GM23338 (cell line): ENCODE measurements around the gene DPH2. TPM values are rescaled to one million over a fixed set of nuclear protein-coding genes. Genes with fewer than 3 reads are reported as not detected.

Experiments
- ATAC-seq: fragments of 200-7000 bp; cut with Tn5 transposase; 3 replicates; pipeline ENCODE4 v1.9.1; 2020
- DNase-seq: peaks from one replicate; pipeline ENCODE4 v3.0.0-alpha.2; 2015; ENCODE audit warnings: low spot score
- H2AFZ ChIP-seq: fragments of 200-600 bp; sonication (generic); 2 replicates; pipeline ENCODE4 v1.8.0; 2016; ENCODE audit warnings: antibody characterized with exemption, mild to moderate bottlenecking, moderate library complexity
- H3F3A ChIP-seq: fragments of 200-600 bp; sonication (generic); replicated peaks from 2 replicates; pipeline ENCODE4 v1.8.0; 2017; ENCODE audit warnings: antibody characterized with exemption, mixed run types, low read depth
- H3K27ac ChIP-seq: fragments of 200-600 bp; sonication (generic); 2 replicates; pipeline ENCODE4 v1.6.1; 2016; ENCODE audit warnings: low read depth
- H3K27me3 ChIP-seq: fragments of 200-600 bp; sonication (generic); 2 replicates; pipeline ENCODE4 v1.8.0; 2016; ENCODE audit warnings: mild to moderate bottlenecking, mixed run types, moderate library complexity; ENCODE audit not compliant: insufficient read depth
- H3K36me3 ChIP-seq: fragments of 200-600 bp; sonication (generic); 2 replicates; pipeline ENCODE4 v1.8.0; 2016; ENCODE audit warnings: mild to moderate bottlenecking; ENCODE audit not compliant: insufficient read depth
- H3K4me1 ChIP-seq: fragments of 200-600 bp; sonication (generic); 2 replicates; pipeline ENCODE4 v1.8.0; 2016; ENCODE audit warnings: mild to moderate bottlenecking, moderate library complexity; ENCODE audit not compliant: insufficient read depth
- H3K4me2 ChIP-seq: fragments of 200-600 bp; sonication (generic); 2 replicates; pipeline ENCODE4 v1.7.1; 2017; ENCODE audit warnings: mixed run types
- H3K4me3 ChIP-seq: fragments of 200-600 bp; sonication (generic); 2 replicates; pipeline ENCODE4 v1.6.1; 2016; ENCODE audit warnings: mixed run types
- H3K79me2 ChIP-seq: fragments of 200-600 bp; sonication (generic); replicated peaks from 2 replicates; pipeline ENCODE4 v1.8.0; 2017; ENCODE audit warnings: mild to moderate bottlenecking; ENCODE audit not compliant: insufficient read depth
- H3K9me2 ChIP-seq: fragments of 200-600 bp; sonication (generic); 2 replicates; pipeline ENCODE4 v1.8.0; 2017; ENCODE audit not compliant: insufficient read depth
- H4K20me1 ChIP-seq: fragments of 200-600 bp; sonication (generic); replicated peaks from 2 replicates; pipeline ENCODE4 v1.8.0; 2017; ENCODE audit warnings: mild to moderate bottlenecking; ENCODE audit not compliant: insufficient read depth
- H3K27ac Mint-ChIP-seq: 2 replicates; pipeline ENCODE4 v1.8.0; 2020; ENCODE audit warnings: inconsistent platforms, mild to moderate bottlenecking, moderate library complexity, mixed read lengths
- H3K27me3 Mint-ChIP-seq: 3 replicates; pipeline ENCODE4 v1.8.0; 2022; ENCODE audit warnings: low read depth, mild to moderate bottlenecking, moderate library complexity, mixed read lengths, inconsistent platforms; ENCODE audit not compliant: insufficient read depth, poor library complexity
- H3K36me3 Mint-ChIP-seq: 3 replicates; pipeline ENCODE4 v1.8.0; 2021; ENCODE audit warnings: low read depth, mild to moderate bottlenecking, inconsistent platforms, moderate library complexity, mixed read lengths
- H3K4me1 Mint-ChIP-seq: 3 replicates; pipeline ENCODE4 v1.8.0; 2020; ENCODE audit warnings: mild to moderate bottlenecking, inconsistent platforms, mixed read lengths
- H3K4me3 Mint-ChIP-seq: 3 replicates; pipeline ENCODE4 v1.8.0; 2021; ENCODE audit warnings: moderate library complexity, mild to moderate bottlenecking, inconsistent platforms, mixed read lengths
- H3K9me3 Mint-ChIP-seq: 3 replicates; pipeline ENCODE4 v1.8.0; 2020; ENCODE audit warnings: moderate library complexity, mild to moderate bottlenecking, inconsistent platforms, mixed read lengths
- CREB1 ChIP-seq: fragments of 250-450 bp; sonication (Bioruptor Pico); IDR thresholded peaks from 2 replicates; pipeline ENCODE4 v1.5.0; 2020; ENCODE audit warnings: low read depth, mild to moderate bottlenecking, moderate library complexity
- JUNB ChIP-seq: IDR thresholded peaks from one replicate; pipeline ENCODE4 v1.6.1; 2016; ENCODE audit warnings: antibody characterized with exemption; ENCODE audit not compliant: unreplicated experiment
- POLR2AphosphoS5 ChIP-seq: IDR thresholded peaks from 2 replicates; pipeline ENCODE4 v1.6.1; 2016; ENCODE audit warnings: antibody characterized with exemption, low read depth
- STAT1 ChIP-seq: IDR thresholded peaks from one replicate; pipeline ENCODE4 v1.6.1; 2016; ENCODE audit warnings: antibody characterized with exemption; ENCODE audit not compliant: unreplicated experiment
- polyA plus RNA-seq: library from polyadenylated mRNA; unstranded; fragments of >200 nt; fragmentation: Nextera tagmentation; extraction: Ambion mirVana; gene quantifications from 2 replicates; pipeline ENCODE4 v1.2.1, GENCODE V29; 2016
- total RNA-seq: library from RNA; depleted of rRNA; stranded (reverse); fragments of >200 nt; shearing (Covaris generic); gene quantifications from 2 replicates; pipeline ENCODE4 v1.2.3, GENCODE V29; 2014
- TF ChIP-seq, protein P1 (sequence below): IDR thresholded peaks from 2 replicates; pipeline ENCODE4 v1.6.1; 2016; ENCODE audit warnings: antibody characterized with exemption
- TF ChIP-seq, protein P2 (sequence below): IDR thresholded peaks from one replicate; pipeline ENCODE4 v1.6.1; 2018; ENCODE audit warnings: antibody characterized with exemption; ENCODE audit not compliant: unreplicated experiment
- TF ChIP-seq, protein P3 (sequence below): fragments of 250-450 bp; sonication (Bioruptor Pico); IDR thresholded peaks from 2 replicates; pipeline ENCODE4 v1.5.0; 2020; ENCODE audit warnings: mild to moderate bottlenecking, moderate library complexity

DPH2 gene
- total and polyA plus RNA-seq, 2 experiments from 2014 or later = 32.1 to 90.3 TPM

DNA sequence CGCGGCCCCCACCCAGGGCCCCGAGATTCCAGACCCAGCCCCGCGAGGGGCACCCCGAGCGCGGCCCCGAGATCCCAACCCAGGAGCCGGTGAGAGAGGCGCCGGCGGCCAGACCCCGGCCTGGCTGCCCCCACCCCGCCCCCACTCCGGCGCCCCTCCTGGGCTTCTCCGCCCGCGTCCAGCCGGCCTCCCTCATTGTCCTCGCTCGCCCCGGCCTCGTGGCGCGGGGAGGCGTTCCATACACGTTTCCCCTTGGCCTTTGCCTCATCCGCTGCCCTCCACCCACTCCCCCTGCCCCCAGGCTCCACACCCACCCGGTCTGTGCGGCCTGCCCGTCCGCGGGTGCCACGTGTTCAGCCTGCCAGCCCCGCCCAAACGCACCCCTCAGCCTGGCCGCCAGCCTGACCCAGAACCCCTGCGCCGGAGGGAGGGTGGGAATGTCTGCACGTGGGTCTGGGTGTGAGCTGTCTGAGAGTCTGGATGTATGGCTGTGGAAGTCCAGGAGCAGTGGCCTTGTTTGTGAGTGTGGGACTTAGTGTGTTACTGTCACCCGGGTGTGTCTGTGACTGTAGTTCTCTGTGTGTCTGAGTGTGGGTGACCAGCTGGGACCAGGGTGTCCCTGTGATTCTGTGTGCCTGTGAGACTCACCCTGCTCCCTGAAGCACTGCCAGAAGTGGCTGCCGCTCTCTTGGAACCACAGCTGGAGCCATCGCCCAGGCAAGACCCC is 9.9 kb downstream of the DPH2 start:
- H3K27me3 Mint-ChIP-seq = peaks cover 35% of the 10 kb centered on the region
- peaks cover 39% of the 10 kb centered on the region for H3K4me1 Mint-ChIP-seq
- Histone ChIP-seq H4K20me1 (peaks cover 19% of the 10 kb centered on the region), H3K9me2 (no peaks in the 10 kb centered on the region), H3K79me2 (peaks cover 16% of the 10 kb centered on the region), H3K4me3 (peak overlapping the region; percentile 69), H3K4me2 (peak overlapping the region; percentile 84), H3K4me1 (peaks cover 18% of the 10 kb centered on the region), H3F3A (peaks cover 29% of the 10 kb centered on the region; the same call in 1 of the 2 replicates), H3K36me3 (0 out of 2 replicates have a peak, but pooled peaks cover 7% of the 10 kb centered on the region), H2AFZ (peak overlapping the region; percentile 59; the same call in 1 of the 2 replicates), H3K27me3 (no peaks in the 10 kb centered on the region), H3K27ac (no peak overlapping the region)
- DNase-seq = peak; percentile 59
- no peaks in the 10 kb centered on the region for H3K9me3 Mint-ChIP-seq
- TF ChIP-seq, protein P1, sequence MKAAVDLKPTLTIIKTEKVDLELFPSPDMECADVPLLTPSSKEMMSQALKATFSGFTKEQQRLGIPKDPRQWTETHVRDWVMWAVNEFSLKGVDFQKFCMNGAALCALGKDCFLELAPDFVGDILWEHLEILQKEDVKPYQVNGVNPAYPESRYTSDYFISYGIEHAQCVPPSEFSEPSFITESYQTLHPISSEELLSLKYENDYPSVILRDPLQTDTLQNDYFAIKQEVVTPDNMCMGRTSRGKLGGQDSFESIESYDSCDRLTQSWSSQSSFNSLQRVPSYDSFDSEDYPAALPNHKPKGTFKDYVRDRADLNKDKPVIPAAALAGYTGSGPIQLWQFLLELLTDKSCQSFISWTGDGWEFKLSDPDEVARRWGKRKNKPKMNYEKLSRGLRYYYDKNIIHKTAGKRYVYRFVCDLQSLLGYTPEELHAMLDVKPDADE = no peak
- TF ChIP-seq JUNB (no peak), STAT1 (no peak), POLR2AphosphoS5 (0 out of 2 replicates have a peak, but pooled peaks have one; percentile 46), CREB1 (CRISPR knock-in tag) (no peak)
- TF ChIP-seq, protein P2, sequence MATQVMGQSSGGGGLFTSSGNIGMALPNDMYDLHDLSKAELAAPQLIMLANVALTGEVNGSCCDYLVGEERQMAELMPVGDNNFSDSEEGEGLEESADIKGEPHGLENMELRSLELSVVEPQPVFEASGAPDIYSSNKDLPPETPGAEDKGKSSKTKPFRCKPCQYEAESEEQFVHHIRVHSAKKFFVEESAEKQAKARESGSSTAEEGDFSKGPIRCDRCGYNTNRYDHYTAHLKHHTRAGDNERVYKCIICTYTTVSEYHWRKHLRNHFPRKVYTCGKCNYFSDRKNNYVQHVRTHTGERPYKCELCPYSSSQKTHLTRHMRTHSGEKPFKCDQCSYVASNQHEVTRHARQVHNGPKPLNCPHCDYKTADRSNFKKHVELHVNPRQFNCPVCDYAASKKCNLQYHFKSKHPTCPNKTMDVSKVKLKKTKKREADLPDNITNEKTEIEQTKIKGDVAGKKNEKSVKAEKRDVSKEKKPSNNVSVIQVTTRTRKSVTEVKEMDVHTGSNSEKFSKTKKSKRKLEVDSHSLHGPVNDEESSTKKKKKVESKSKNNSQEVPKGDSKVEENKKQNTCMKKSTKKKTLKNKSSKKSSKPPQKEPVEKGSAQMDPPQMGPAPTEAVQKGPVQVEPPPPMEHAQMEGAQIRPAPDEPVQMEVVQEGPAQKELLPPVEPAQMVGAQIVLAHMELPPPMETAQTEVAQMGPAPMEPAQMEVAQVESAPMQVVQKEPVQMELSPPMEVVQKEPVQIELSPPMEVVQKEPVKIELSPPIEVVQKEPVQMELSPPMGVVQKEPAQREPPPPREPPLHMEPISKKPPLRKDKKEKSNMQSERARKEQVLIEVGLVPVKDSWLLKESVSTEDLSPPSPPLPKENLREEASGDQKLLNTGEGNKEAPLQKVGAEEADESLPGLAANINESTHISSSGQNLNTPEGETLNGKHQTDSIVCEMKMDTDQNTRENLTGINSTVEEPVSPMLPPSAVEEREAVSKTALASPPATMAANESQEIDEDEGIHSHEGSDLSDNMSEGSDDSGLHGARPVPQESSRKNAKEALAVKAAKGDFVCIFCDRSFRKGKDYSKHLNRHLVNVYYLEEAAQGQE = no peak
- TF ChIP-seq, protein P3, sequence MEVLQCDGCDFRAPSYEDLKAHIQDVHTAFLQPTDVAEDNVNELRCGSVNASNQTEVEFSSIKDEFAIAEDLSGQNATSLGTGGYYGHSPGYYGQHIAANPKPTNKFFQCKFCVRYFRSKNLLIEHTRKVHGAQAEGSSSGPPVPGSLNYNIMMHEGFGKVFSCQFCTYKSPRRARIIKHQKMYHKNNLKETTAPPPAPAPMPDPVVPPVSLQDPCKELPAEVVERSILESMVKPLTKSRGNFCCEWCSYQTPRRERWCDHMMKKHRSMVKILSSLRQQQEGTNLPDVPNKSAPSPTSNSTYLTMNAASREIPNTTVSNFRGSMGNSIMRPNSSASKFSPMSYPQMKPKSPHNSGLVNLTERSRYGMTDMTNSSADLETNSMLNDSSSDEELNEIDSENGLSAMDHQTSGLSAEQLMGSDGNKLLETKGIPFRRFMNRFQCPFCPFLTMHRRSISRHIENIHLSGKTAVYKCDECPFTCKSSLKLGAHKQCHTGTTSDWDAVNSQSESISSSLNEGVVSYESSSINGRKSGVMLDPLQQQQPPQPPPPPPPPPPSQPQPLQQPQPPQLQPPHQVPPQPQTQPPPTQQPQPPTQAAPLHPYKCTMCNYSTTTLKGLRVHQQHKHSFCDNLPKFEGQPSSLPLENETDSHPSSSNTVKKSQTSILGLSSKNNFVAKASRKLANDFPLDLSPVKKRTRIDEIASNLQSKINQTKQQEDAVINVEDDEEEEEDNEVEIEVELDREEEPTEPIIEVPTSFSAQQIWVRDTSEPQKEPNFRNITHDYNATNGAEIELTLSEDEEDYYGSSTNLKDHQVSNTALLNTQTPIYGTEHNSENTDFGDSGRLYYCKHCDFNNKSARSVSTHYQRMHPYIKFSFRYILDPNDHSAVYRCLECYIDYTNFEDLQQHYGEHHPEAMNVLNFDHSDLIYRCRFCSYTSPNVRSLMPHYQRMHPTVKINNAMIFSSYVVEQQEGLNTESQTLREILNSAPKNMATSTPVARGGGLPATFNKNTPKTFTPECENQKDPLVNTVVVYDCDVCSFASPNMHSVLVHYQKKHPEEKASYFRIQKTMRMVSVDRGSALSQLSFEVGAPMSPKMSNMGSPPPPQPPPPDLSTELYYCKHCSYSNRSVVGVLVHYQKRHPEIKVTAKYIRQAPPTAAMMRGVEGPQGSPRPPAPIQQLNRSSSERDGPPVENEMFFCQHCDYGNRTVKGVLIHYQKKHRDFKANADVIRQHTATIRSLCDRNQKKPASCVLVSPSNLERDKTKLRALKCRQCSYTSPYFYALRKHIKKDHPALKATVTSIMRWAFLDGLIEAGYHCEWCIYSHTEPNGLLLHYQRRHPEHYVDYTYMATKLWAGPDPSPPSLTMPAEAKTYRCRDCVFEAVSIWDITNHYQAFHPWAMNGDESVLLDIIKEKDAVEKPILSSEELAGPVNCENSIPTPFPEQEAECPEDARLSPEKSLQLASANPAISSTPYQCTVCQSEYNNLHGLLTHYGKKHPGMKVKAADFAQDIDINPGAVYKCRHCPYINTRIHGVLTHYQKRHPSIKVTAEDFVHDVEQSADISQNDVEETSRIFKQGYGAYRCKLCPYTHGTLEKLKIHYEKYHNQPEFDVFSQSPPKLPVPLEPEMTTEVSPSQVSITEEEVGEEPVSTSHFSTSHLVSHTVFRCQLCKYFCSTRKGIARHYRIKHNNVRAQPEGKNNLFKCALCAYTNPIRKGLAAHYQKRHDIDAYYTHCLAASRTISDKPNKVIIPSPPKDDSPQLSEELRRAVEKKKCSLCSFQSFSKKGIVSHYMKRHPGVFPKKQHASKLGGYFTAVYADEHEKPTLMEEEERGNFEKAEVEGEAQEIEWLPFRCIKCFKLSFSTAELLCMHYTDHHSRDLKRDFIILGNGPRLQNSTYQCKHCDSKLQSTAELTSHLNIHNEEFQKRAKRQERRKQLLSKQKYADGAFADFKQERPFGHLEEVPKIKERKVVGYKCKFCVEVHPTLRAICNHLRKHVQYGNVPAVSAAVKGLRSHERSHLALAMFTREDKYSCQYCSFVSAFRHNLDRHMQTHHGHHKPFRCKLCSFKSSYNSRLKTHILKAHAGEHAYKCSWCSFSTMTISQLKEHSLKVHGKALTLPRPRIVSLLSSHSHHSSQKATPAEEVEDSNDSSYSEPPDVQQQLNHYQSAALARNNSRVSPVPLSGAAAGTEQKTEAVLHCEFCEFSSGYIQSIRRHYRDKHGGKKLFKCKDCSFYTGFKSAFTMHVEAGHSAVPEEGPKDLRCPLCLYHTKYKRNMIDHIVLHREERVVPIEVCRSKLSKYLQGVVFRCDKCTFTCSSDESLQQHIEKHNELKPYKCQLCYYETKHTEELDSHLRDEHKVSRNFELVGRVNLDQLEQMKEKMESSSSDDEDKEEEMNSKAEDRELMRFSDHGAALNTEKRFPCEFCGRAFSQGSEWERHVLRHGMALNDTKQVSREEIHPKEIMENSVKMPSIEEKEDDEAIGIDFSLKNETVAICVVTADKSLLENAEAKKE = no peak
- H3K36me3 Mint-ChIP-seq = peaks cover 50% of the 10 kb centered on the region
- H3K4me3 Mint-ChIP-seq = peak overlapping the region; percentile 90
- peak overlapping the region; percentile 78 for H3K27ac Mint-ChIP-seq
- ATAC-seq = peak; percentile 21
